ENCODE data around the gene VSTM4.
A peak's percentile ranks its signal among the peaks of the same experiment; 100 is the strongest.

Gene VSTM4

GRCh38 chr10:49054753-49055152 is 60.6 kb downstream of the VSTM4 start:
- H3K27ac ChIP-seq: no peak overlapping the region
- H3K4me3 ChIP-seq: no peak overlapping the region

GRCh38 chr10:49053998-49054692 is 61.2 kb downstream of the VSTM4 start:
- Histone ChIP-seq H3K27ac (no peak overlapping the region), H3K4me3 (no peak overlapping the region)

DNA sequence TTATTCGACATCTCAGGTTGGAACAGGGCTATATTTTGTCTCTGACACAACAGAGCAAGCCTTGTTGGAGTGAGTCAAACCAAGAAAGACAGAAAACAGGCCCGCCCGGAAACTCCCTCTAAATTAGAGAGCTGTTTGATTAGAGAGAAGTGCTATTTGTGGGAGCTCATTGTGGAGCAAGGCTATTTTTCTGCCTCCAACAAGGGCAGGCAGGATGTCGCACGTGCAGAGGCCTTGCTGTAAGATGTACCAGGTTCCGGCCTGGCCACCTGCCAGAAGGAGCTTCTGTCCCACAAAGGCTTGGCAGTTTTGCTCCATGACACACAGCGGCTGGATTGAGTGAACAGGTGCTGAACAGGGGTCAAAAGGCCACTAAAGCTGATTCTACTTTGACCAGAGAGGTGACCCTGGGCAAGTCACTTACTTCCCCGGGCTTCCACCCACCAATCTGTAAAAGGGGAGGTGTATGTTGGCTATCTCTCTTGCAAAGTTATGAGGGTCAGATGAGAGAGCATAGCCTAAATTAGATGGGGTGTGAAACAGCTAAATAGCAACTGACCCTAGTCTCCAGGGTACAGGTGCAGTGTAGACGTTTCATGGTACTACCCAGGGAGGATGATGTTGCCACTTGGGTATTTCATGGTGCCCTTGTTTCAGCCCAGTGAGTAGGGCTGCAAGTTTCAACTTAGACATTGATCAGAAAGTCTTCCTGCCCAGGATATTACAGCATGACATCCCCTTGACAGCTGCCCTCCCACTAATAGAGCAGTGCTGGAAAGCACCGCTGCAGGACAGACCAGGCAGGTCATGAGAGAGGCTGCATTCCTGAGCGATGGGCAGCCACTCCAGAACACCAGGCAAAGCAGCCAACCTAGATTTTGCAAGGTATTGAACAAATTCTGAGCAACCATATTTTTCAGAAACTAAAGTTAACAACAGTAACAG is 62.0 kb downstream of the VSTM4 start:
- Histone ChIP-seq H3K4me3 (no peak overlapping the region), H3K27ac (peak overlapping the region in 1 of 21 experiments; percentile 59)

DNA sequence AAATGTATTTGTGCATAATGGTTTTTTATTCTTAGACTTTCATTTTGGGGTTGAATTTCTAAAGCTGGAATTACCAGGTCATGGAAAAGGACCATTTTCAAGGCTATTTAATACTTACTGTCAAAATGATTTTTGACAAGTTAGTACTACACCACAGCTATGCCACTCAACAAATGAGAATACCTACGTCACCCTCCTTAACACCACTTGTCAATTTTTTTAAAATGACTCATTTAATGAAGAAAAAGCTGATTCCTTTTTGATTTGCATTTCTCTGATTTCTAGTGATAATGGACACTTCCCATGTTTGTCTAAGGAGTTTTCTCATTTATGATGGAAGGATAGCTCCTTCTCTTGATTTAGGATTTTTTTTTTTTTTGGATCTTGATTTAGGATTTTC is 63.3 kb downstream of the VSTM4 start:
- H3K4me3 ChIP-seq: no peak overlapping the region
- no peak overlapping the region for H3K27ac ChIP-seq

- H3K27ac ChIP-seq: no peak overlapping the region
Measured at GRCh38 chr10:49050906-49051305, 64.4 kb downstream of the VSTM4 start.

GRCh38 chr10:49050366-49050765 is 65.0 kb downstream of the VSTM4 start:
- Histone ChIP-seq H3K4me3 (no peak overlapping the region), H3K27ac (no peak overlapping the region)

More at GRCh38 chr10:49050906-49051305, 64.4 kb downstream of the VSTM4 start:
- no peak overlapping the region for H3K4me3 ChIP-seq

DNA sequence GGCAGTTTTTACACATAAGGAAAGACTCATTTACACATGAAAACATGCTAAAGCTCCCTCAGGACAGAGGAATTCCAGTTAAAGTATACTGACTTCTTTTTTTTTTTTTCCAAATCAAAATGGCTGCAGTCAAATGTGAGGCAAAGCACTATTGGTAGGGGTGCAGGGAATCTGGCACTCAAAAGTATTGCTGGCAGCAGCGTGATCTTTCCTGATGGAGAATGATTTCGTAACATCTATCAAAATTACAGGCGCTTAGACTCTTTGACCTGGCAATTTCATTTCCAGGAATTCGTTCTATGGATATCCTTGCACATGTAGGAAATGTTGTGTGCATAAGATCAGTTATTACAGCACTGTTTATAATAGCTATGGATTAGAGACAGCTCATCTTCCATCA is 65.7 kb downstream of the VSTM4 start:
- Histone ChIP-seq H3K27ac (no peak overlapping the region), H3K4me3 (no peak overlapping the region)

DNA sequence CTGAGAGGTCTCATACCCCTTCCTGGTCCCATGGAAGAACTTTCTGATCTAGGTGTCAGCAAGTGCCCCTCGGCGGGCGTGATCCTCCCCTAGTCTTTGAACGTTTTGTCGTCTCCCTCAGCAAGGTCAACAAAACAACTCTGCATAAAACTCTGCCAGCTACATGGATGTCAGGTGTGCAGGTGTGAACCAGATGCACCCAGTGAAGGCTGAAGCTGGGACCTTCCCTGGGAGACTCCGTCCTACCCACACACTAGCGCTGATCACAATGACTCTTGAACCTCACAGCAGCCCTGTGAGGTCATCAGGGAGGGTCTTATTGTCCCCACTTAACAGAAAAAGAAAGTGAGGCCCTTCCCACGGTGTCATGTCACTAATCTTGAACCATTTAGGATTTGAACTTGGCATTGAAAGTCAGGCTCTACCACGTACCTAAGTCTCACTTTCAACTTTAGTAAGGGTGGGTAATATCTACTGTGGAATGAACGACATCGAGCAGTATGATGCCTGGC is 68.1 kb downstream of the VSTM4 start:
- Histone ChIP-seq H3K27ac (no peak overlapping the region), H3K4me3 (no peak overlapping the region)

GRCh38 chr10:49044293-49045193 is 70.8 kb downstream of the VSTM4 start:
- Histone ChIP-seq H3K27ac (no peak overlapping the region), H3K4me3 (no peak overlapping the region)

GRCh38 chr10:49040601-49041000 is 74.7 kb downstream of the VSTM4 start:
- Histone ChIP-seq H3K4me3 (no peak overlapping the region), H3K27ac (no peak overlapping the region)

GRCh38 chr10:49039409-49039808 is 75.9 kb downstream of the VSTM4 start:
- H3K27ac ChIP-seq: no peak overlapping the region
- no peak overlapping the region for H3K4me3 ChIP-seq

- H3K4me3 ChIP-seq: no peak overlapping the region
- no peak overlapping the region for H3K27ac ChIP-seq
Measured at GRCh38 chr10:49038711-49039110, 76.6 kb downstream of the VSTM4 start.

GRCh38 chr10:49037187-49037586 is 78.1 kb downstream of the VSTM4 start:
- no peak overlapping the region for H3K27ac ChIP-seq
- no peak overlapping the region for H3K4me3 ChIP-seq

GRCh38 chr10:49036638-49037037 is 78.7 kb downstream of the VSTM4 start:
- Histone ChIP-seq H3K27ac (no peak overlapping the region), H3K4me3 (no peak overlapping the region)

GRCh38 chr10:49035920-49036319 is 79.4 kb downstream of the VSTM4 start:
- Histone ChIP-seq H3K27ac (no peak overlapping the region), H3K4me3 (no peak overlapping the region)

- no peak overlapping the region for H3K27ac ChIP-seq
- H3K4me3 ChIP-seq: no peak overlapping the region
Measured at GRCh38 chr10:49034925-49035324, 80.4 kb downstream of the VSTM4 start.

- Histone ChIP-seq H3K4me3 (no peak overlapping the region), H3K27ac (no peak overlapping the region)
Measured at GRCh38 chr10:49033939-49034338, 81.4 kb downstream of the VSTM4 start.

GRCh38 chr10:49029666-49030065 is 85.7 kb downstream of the VSTM4 start:
- Histone ChIP-seq H3K4me3 (no peak overlapping the region), H3K27ac (no peak overlapping the region)

DNA sequence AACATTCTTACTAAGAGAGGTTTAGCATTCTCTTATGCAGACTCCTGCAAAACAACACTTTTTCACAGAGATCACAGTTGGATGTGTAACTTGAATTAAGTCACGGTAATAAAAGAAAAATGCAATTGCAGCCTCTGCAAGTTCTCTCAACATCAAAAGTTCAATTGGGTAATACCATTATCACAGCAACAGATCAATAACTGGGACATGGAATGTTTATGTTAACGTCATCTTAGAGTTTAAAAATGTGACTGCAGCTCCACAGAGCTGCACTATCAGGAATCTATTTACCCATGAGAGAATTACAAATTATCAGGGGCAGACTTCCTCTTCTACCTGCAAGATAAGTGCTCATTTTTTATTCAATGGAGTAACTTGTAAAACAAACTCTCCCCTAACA is 86.7 kb downstream of the VSTM4 start:
- H3K27ac ChIP-seq: no peak overlapping the region
- H3K4me3 ChIP-seq: no peak overlapping the region

Measured in skin epidermis (tissue), 12 donors.